ENCODE measurements around the gene SHD.
A peak's percentile ranks its signal among the peaks of the same experiment; 100 is the strongest.

Gene SHD

GRCh38 chr19:4298810-4299550, 19.9 kb downstream of the SHD start:
- DNase-seq (ENCODE audit: low spot score) = no peak

DNA sequence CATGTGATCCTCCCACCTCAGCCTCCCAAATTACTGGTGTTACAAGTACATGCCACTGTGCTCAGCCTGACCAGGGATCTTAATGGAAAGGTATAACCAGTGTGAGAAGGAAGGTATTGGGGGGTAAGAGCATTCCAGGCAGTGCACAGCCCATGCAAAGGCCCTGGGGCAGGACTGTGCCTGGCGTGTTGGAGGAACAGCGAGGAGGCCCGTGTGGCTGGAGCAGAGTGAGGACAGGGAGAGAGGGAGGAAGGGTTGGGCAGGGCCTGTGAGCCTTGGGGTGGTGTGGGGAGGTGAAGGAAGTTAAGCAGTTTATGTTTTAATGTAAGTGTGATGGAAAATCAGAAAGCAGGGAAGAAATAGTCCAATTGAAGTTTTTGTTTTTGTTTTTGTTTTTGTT, 21.5 kb downstream of the SHD start:
- no peak for DNase-seq (ENCODE audit: low spot score)

DNA sequence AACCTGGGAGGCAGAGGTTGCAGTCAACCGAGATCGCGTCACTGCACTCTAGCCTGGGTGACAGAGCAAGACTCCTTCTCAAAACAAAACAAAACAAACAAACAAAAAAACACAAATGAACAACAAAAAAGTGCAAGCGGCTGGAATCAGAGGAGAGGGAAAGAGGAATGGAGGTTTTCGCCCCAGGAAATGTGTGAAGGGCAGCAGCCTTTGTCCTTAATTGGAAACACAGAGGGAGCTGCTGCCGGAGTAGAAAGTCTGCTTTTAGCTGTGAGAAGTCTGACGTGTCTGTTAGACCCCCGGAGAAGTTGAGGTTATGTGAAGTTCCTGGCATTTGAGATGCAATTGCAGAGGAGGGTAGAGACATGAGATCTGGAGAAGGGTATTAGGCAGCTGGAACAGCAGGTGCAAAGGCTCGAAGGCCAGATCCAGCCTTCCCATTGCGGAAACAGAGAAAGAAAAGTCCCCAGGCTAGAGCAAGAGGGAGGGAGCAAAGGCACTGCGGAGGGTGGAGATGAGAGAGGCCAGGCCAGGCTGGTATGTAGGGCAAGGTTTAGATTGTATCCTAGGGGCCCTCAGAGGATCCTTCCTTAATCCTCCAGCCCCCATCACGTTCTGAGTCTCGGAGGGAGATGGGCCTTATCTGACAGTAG, 22.6 kb downstream of the SHD start:
- DNase-seq (ENCODE audit: low spot score) = no peak

GRCh38 chr19:4302243-4302640, 23.2 kb downstream of the SHD start, which contains the start of gene TMIGD2:
Gene TMIGD2, minus strand, starts transcription at chr19:4302389. Its CDS starts 4 bp downstream, at chr19:4302385.
- DNase-seq (ENCODE audit: low spot score) = no peak

- DNase-seq (ENCODE audit: low spot score) = no peak
These were observed 24.9 kb downstream of the SHD start for GRCh38 chr19:4303819-4304537.

GRCh38 chr19:4304538-4305256, 25.6 kb downstream of the SHD start, which contains the start of gene FSD1:
Gene FSD1, plus strand, starts transcription at chr19:4304598. Its CDS starts 149 bp downstream, at chr19:4304747.
- DNase-seq (ENCODE audit: low spot score) = peak; percentile 99

DNA sequence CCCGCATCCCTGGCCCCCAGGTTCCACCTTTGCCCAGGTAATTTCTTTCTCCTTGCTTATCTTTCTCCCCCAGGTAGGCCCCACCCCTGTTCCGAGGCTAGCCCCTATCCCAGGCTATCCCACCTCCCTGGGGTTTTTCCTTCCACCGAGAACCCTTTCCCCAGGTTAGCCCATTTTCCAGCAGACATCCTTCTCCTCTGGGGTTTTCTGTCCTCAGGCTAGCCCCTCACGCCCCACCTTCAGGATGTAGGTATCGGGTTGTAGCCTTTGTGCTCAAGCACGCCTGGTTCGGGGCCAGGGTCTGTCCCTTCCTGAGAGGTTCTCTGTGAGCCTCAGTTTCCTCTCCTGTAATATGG, 26.2 kb downstream of the SHD start:
- no peak for DNase-seq (ENCODE audit: low spot score)

- no peak for DNase-seq (ENCODE audit: low spot score)
These were observed 26.6 kb downstream of the SHD start for GRCh38 chr19:4305659-4306058.

GRCh38 chr19:4310247-4311121, 31.4 kb downstream of the SHD start:
- DNase-seq (ENCODE audit: low spot score) = peak; percentile 50

GRCh38 chr19:4313847-4314490, 34.9 kb downstream of the SHD start:
- no peak for DNase-seq (ENCODE audit: low spot score)

DNA sequence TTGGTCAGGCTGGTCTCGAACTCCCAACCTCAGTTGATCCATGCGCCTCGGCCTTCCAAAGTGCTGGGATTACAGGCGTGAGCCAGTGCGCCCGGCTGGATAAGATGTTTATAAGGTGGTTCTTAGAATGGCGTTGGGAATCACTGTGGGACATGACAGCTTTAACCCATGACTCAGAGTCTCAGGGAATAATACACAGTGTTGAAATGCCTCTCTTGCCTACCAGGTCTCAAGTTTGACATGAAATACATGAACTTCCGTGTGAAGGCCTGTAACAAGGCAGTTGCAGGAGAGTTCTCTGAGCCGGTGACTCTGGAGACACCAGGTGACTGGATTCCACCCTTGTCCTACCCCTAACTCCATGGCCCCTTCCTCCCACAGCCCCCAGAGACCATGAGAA, 37.9 kb downstream of the SHD start:
- DNase-seq (ENCODE audit: low spot score) = no peak

DNA sequence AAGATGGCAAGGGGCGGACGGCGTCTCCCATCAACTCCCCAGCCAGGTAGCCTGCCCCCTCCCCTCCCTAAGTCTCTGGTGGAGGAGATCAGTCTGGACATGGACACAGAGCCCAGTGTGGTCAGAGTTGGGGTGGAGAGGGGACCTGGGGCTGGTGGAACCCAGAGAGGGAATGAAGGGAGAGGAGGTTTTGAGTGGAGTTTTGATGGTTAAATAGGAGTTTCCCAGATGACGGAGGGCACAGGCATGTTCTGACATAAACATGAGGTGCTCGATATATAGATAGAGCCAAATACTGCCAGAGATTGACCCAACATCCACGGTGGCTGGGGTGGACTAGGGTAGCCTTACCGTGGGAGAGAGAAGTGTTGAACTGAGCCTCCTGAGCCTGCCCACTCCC, 39.4 kb downstream of the SHD start:
- DNase-seq (ENCODE audit: low spot score) = no peak

- DNase-seq (ENCODE audit: low spot score) = no peak
These were observed 40.1 kb downstream of the SHD start for GRCh38 chr19:4319067-4319718.

GRCh38 chr19:4320419-4320818, 41.4 kb downstream of the SHD start:
- DNase-seq (ENCODE audit: low spot score) = no peak

DNA sequence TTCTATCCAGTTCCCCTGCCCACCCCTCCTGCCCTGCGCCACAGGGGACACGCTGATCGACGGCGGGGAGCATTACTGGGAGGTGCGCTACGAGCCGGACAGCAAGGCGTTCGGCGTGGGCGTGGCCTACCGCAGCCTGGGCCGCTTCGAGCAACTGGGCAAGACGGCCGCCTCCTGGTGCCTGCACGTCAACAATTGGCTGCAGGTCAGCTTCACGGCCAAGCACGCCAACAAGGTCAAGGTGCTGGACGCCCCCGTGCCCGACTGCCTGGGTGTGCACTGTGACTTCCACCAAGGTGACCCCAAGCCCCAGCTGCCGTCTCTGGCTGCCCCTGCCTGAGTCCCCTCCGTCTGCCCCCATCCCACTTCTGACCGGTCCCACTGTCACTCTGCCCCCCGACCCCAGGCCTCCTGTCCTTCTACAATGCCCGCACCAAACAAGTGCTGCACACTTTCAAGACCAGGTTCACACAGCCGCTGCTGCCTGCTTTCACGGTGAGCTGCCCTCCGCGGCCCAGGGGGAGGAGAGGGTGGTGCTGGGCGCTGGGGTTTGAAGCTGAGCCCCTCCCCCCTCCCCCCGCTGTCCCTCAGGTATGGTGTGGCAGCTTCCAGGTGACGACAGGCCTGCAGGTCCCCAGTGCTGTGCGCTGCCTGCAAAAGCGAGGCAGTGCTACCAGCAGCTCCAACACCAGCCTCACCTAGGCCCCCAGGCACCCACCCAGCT, 44.0 kb downstream of the SHD start:
- no peak for DNase-seq (ENCODE audit: low spot score)

DNA sequence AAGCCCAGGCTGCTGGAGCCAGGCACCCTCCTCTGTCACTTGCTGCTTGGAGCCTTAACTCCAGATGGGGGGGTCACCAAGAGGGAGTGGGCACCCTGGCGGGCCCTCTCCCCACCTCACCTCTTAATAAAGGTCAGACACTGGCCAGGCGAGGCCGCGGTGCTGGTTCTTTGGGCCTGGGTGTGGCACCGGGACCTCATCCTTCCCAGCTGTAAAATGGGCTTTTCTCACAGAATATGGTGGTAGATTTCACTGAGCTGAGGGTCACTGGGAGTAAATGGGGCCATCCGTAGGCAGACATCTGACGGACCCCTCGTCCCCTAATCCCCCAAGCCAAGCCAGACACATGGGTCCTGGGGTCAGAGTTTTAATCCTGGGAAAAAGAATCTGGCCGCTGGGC, 44.6 kb downstream of the SHD start:
- DNase-seq (ENCODE audit: low spot score) = no peak

DNA sequence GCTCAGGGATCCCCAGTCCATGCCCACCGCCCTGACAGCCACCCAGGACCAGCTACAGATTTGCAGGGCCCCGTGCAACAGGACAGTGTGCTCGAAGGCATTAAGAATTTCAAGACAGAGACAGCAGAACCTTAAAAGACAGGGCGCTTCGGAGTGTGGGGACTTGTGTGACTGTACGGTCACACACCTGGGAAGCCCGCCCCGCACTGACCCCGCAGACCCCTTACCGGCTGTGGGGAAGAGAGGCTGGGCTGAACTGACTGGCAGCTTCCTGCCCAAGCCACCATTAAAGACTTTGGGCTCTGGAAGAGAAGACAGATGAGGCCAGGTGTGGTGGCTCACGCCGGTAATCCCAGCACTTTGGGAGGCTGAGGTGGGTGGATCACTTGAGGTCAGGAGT, 45.2 kb downstream of the SHD start:
- DNase-seq (ENCODE audit: low spot score) = no peak

GRCh38 chr19:4326215-4326836, 47.3 kb downstream of the SHD start:
- no peak for DNase-seq (ENCODE audit: low spot score)

DNA sequence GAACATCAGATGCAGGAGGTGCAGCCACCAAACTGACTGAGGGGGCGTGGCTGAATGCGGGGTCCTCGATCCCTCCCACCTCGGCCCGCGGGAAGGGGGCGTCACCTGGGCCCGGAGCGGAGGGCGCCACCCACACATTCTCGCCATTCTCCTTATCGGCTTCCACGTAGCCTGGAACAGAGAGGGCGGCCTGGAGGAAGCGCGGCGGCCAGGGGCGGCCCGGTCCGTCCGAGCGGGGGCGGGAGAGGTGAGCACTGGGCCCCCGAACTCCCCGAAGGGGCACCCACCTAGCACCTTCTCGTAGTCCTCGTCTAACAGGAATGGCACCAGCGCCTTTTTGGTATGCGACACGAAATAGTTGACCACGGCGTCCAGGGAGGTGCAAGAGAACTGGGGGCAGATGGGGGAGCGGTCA, 47.8 kb downstream of the SHD start:
- DNase-seq (ENCODE audit: low spot score) = no peak

All from D341Med (cell line).